K562 (cell line): Measurements from ENCODE around the gene ATG7. TPM values are rescaled to one million over a fixed set of nuclear protein-coding genes. Genes with fewer than 3 reads are reported as not detected.

Experiments
- KLF16 ChIP-seq: IDR thresholded peaks from 2 replicates; pipeline ENCODE4 v1.6.1; 2016; ENCODE audit warnings: antibody characterized with exemption
- polyA plus RNA-seq, 8 experiments: library from polyadenylated mRNA; depleted of rRNA in 4 of 8; stranded (reverse) in 5 of 8; unstranded in 3 of 8; fragments of >200 nt; fragmentation: Nextera tagmentation in 2 of 8; fragmentation: Illumina TruSeq in 1 of 8; extraction: Ambion mirVana in 2 of 8; extraction: Trizol in 1 of 8; gene quantifications; 2 replicates each; pipeline versions ENCODE4 v1.2.1 to v1.2.3, GENCODE V29; 2011 to 2014; ENCODE audit warnings: inconsistent platforms in 1 of 8, missing spikeins in 1 of 8
- total RNA-seq, 7 experiments: library from RNA; depleted of rRNA in 6 of 7; stranded (reverse); fragments of >200 nt in 6 of 7; fragmentation: Illumina TruSeq in 2 of 7; extraction: Trizol in 2 of 7; gene quantifications; 2 replicates each; pipeline versions ENCODE4 v1.2.1 to v1.2.3, GENCODE V29; 2011 to 2021; ENCODE audit warnings: low replicate concordance in 1 of 7
- TF ChIP-seq, protein P1 (sequence below): fragments of 450-650 bp; IDR thresholded peaks from 2 replicates; pipeline ENCODE4 v1.6.1; 2016; ENCODE audit warnings: low read depth
- TF ChIP-seq, protein P2 (sequence below): sonication (generic); formaldehyde crosslinking; IDR thresholded peaks from 2 replicates; pipeline ENCODE4 v1.8.0; 2023; ENCODE audit warnings: mild to moderate bottlenecking, missing genetic modification reagents
- TF ChIP-seq, protein P3 (sequence below): IDR thresholded peaks from 2 replicates; pipeline ENCODE4 v1.6.1; 2014; ENCODE audit warnings: antibody characterized with exemption

The ATG7 gene
- total and polyA plus RNA-seq, 9 of the 15 experiments (the other 6 are each of a cell fraction or from before 2014, with no cell fraction given), result 18.3 to 45.3 (median 33.6) TPM

DNA sequence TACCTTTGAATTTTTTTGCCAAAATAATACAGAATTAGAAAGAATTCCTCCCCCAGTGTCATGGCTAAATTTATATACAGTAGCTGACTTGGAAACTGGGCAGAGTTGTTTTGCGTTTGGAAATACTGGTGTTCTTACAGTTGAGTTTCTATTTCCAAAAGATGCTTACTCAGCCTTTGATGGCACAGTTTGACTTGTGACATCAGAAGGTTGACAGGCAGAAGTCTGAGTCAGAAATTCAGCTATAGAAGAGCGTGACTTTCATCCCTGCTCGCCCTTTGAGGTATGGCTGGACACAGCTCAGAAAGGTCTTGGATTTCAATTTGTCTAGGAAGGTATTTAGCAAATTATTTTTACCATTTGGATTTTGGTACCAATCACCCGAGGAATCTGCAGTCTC is 195.7 kb downstream of the ATG7 start (continued):
- TF ChIP-seq, protein P1, sequence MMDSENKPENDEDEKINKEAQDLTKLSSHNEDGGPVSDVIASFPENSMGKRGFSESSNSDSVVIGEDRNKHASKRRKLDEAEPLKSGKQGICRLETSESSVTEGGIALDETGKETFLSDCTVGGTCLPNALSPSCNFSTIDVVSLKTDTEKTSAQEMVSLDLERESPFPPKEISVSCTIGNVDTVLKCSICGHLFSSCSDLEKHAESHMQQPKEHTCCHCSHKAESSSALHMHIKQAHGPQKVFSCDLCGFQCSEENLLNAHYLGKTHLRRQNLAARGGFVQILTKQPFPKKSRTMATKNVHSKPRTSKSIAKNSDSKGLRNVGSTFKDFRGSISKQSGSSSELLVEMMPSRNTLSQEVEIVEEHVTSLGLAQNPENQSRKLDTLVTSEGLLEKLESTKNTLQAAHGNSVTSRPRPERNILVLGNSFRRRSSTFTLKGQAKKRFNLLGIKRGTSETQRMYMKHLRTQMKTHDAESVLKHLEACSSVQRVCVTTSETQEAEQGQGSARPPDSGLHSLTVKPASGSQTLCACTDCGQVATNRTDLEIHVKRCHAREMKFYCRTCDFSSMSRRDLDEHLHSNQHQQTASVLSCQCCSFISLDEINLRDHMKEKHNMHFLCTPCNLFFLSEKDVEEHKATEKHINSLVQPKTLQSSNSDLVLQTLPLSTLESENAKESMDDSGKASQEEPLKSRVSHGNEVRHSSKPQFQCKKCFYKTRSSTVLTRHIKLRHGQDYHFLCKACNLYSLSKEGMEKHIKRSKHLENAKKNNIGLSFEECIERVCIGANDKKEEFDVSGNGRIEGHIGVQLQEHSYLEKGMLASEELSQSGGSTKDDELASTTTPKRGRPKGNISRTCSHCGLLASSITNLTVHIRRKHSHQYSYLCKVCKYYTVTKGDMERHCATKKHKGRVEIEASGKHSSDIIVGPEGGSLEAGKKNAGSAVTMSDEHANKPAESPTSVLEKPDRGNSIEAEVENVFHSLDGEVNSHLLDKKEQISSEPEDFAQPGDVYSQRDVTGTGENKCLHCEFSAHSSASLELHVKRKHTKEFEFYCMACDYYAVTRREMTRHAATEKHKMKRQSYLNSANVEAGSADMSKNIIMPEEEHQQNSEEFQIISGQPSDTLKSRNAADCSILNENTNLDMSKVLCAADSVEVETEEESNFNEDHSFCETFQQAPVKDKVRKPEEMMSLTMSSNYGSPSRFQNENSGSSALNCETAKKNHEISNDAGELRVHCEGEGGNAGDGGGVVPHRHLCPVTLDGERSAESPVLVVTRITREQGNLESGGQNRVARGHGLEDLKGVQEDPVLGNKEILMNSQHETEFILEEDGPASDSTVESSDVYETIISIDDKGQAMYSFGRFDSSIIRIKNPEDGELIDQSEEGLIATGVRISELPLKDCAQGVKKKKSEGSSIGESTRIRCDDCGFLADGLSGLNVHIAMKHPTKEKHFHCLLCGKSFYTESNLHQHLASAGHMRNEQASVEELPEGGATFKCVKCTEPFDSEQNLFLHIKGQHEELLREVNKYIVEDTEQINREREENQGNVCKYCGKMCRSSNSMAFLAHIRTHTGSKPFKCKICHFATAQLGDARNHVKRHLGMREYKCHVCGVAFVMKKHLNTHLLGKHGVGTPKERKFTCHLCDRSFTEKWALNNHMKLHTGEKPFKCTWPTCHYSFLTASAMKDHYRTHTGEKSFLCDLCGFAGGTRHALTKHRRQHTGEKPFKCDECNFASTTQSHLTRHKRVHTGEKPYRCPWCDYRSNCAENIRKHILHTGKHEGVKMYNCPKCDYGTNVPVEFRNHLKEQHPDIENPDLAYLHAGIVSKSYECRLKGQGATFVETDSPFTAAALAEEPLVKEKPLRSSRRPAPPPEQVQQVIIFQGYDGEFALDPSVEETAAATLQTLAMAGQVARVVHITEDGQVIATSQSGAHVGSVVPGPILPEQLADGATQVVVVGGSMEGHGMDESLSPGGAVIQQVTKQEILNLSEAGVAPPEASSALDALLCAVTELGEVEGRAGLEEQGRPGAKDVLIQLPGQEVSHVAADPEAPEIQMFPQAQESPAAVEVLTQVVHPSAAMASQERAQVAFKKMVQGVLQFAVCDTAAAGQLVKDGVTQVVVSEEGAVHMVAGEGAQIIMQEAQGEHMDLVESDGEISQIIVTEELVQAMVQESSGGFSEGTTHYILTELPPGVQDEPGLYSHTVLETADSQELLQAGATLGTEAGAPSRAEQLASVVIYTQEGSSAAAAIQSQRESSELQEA, result no peak
- TF ChIP-seq, protein P2, sequence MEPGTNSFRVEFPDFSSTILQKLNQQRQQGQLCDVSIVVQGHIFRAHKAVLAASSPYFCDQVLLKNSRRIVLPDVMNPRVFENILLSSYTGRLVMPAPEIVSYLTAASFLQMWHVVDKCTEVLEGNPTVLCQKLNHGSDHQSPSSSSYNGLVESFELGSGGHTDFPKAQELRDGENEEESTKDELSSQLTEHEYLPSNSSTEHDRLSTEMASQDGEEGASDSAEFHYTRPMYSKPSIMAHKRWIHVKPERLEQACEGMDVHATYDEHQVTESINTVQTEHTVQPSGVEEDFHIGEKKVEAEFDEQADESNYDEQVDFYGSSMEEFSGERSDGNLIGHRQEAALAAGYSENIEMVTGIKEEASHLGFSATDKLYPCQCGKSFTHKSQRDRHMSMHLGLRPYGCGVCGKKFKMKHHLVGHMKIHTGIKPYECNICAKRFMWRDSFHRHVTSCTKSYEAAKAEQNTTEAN, result no peak
- TF ChIP-seq KLF16, result no peak
- TF ChIP-seq, protein P3, sequence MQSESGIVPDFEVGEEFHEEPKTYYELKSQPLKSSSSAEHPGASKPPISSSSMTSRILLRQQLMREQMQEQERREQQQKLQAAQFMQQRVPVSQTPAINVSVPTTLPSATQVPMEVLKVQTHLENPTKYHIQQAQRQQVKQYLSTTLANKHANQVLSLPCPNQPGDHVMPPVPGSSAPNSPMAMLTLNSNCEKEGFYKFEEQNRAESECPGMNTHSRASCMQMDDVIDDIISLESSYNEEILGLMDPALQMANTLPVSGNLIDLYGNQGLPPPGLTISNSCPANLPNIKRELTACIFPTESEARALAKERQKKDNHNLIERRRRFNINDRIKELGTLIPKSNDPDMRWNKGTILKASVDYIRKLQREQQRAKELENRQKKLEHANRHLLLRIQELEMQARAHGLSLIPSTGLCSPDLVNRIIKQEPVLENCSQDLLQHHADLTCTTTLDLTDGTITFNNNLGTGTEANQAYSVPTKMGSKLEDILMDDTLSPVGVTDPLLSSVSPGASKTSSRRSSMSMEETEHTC, result no peak
